NCI-H2081 (cell line): ENCODE results near the gene METTL2A.
"Not testable (repeated sequence)": the region's sequence is repeated elsewhere in the genome, so short reads cannot be mapped to it uniquely, and the experiment has no call there.

Experiments used
- DNase-seq, 2 experiments: peaks; one replicate each; lab custom pipeline; 2025; lab: John Stamatoyannopoulos, UW

Gene METTL2A

DNA sequence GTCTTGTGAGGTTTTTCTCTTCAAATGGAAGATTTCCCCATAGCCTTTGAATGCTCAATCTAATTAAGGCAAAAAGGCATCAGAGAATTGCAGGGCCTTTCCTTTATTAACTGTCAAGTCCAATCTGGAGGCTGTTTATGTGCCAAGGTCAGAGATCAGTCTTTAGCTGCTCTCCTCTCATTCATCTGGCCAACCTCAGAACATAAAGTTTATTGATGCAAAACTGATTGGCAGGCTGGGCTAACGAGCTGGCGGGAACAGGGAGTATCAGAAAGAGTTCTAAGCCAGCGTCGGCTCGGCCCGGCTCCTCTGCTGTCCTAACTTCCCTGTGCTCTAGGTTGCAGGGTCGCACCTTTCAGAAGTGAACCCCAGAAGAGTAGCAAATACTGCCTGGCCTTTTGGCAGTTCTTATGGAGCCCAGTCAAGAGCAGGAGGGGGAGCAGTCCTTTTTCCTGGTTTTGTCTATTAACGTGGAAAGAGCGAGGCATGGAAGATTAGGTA lies 47.7 kb downstream of the METTL2A start:
- not testable (repeated sequence) for DNase-seq

DNA sequence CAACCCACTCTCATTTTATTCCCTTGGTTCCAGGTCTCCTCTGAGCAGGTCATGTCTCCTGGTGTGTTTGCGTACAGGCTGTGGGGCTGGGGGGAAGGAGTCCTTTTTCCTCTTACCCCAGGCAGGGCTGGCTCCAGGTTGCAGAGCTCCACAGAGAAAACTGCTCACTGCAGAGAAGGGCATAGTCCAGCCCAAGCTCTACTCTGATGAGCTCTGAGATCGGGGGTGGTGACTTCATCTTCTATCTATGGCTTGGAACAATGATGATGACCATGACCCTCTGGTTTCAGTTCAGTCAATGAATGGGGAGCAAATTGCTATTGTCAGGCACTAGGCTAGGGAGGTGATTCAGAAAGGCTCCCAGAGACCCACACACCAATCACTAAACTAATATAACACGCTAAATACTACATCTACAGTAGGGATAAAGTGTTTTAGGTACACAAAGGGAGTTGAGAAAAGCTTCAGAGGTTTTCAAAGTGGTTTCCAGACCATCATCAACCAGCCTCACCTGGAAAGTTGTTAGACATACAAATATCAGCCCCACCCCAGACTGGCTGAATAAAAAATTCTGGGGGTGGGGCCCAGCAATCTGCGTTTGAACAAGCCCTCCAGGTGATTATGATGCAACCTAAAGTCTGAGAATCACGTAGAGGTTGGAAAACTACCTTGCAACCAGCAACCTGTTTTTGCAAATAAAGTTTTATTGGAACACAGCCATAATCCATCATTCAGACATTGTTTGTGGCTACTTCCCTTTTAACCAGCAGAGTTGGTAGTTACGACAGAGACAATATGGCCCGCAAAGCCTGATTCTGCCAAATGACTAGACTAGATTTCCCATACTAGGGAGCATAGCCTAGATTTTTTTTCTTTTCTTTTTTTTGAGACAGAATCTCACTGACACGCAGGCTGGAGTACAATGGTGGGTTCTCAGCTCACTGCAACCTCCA lies 49.6 kb downstream of the METTL2A start:
- DNase-seq = not testable (repeated sequence)

DNA sequence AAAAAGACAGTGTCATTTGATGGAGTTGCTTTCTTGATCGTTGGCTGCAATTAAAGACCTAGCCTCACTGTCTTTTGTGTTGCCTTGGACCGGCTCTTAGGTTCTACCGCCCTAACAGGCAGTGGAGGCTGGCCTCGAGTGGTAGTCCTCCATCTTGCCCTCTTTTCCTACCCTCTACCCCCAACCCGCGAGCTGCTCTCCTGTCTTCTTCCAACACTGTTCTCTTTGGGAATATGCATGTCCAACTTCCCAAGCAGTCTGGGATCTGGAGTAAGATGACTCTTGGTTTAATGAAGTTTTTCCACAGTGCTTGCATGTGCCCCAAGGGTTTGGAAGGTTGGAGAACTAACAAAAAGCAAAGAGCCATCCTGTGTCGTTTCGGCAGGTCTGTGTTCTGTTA lies 53.4 kb downstream of the METTL2A start:
- DNase-seq = not testable (repeated sequence)

DNA sequence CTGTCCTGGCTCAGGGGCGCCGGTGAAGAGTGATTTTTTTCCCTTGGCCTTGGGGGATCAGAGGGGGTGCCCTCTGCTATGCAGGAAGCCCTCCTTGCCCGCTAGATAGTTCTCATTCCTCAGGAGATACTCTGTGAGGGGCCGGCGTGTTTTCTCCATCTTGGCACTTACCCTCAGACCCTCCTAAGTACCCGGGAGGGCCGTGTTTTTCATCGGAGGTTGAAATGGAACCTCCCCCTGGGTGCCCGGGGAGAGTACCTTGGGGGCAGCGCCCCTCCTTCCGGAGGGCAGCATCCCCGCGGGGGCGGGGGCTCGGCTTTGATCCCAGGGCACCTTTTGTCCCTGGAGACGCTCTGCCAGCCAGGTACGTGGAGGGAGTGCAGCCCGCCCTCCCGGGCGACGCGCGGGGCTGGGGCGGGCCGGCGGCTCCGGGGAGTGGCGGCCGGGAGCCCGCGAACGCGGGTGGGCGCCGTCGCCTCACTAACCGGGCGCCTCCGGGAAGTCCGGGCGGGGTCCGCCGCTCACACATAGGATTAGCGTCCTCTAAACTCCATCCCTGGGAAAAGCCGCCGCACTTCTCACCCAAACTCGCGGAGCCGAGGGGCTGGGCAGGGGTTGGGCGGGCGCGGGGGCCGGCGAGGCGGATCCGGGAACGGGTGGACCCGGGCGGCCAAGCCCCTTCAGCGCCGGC lies 54.2 kb downstream of the METTL2A start:
- DNase-seq = peak; percentile 19 to 33

DNA sequence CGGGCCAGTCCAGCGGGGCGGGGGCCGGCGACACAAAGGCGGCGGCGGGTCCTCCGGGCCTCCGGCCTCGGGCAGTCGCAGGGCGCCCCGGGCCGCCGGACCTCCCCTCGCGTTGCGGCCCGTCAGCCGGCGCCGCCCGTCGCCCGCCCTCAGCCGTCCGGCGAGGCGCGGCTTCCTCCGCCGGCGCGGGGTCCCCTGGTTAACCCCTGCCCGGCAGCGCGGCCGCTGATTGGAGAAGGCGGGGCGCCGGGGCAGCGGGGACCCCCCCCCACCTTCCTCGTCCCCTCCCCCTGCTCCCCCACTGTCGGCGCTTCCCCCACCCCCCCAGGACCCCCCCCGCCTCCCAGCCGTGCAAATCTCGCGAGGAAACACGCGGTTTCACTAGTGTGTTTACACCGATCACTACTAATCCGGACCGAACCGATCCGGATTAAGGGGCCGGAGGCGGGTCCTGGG lies 54.8 kb downstream of the METTL2A start, which contains the start of gene TLK2:
Gene TLK2, plus strand, starts transcription at position 402 of the 456 bp plus-strand sequence. CDS start 2,301 bp downstream, outside the sequence.
- DNase-seq = peak; percentile 86 to 89

DNA sequence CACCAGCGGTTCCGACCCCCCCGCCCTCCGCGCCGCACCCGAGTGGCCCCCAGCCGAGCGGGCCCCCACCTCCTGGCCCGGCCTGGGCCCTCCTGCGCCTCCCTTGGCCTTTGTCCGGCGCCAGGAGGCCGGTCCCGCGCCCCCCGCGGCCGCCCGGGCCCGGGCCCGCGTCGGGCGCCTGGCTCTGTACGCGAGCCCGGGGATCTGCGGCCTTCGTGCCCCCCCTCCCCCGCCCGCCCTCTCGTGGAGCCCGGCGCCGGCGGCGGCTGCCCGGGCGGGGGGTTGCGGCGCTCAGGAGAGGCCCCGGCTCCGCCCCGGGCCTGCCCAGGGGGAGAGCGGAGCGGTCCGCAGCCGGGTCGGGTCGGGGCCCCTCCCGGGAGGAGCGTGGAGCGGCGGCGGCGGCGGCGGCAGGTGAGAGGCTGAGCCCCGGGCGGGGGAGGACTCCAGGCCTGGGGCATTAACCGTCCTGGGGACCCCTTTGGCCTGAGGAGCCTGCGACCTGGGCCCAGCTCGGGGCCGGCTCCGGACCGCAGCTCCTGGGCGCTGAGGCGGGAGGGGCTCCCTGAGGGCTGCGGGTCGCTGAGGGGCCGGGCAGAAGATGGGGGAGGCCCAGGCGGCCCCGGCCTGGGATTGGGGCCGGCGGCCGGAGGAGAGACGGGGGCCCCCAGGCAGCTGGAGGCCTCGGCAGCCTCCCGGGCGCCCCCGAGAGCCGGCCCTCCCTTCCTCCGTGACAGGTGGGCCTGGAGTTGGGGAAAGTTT lies 55.4 kb downstream of the METTL2A start:
- peak in 1 of 2 experiments; percentile 35 for DNase-seq

DNA sequence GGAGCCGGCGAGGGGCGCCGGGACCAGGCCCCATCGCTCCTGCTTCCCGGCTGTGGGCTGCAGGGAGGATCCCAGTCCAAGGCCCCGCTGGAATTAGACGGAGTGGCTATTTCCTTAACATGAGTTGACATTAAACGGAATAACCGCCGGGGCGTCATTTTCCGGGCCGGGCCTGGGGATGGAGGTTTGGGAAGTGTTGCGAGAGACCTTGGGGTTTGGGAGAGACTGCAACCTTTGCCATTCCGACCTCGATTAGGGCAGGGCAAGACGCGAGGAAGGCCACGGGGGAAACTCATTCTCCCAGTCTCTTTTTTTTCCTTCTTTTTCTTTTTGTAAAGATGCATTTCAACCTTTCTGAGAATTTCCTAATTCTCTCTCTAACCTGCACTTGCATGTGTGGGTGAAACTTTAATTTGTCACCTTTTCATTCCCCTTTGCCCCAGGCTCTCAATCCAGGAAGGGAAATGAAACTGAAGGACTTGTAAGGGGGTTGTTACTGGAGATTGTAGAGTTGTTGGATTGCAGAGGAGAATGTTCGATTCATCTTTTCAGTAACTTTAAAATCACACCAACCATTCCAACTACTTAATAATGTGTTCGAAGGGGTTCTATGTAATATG lies 56.1 kb downstream of the METTL2A start:
- DNase-seq = peak in 1 of 2 experiments; percentile 16

DNA sequence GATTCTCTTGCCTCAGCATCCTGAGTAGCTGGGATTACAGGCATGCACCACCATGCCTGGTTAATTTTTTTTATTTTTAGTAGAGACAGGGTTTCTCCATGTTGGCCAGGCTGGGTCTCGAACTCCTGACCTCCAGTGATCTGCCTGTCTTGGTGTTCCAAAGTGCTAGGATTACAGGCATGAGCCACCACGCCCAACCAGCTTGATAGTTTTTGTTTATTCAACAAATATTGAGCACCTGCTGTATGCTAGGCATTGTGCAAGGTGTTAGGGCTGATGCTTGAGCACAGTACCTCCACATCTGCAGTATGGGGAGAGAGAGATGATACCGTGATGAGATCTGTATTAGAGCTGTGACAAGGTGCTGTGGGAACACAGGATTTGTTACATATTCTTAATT lies 58.9 kb downstream of the METTL2A start:
- not testable (repeated sequence) for DNase-seq

DNA sequence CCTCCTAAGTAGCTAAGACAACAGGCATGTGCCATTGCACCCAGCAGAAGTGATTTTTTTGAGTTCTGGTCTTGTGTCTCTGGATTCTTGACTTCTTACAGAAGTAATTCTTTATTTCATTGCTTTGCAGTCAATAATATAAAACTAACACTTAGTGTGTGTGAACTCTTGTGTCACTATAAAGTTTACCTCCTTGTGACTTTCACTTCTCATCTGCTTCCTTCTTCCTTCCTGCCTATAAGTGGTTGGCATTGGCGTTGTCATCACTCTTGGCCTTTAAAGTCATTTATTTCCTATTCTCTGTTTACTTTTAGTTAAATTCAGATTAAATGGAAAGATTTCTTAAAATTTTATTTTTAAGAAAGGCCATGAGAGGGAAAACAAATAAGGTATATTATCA lies 67.3 kb downstream of the METTL2A start:
- DNase-seq = not testable (repeated sequence)

DNA sequence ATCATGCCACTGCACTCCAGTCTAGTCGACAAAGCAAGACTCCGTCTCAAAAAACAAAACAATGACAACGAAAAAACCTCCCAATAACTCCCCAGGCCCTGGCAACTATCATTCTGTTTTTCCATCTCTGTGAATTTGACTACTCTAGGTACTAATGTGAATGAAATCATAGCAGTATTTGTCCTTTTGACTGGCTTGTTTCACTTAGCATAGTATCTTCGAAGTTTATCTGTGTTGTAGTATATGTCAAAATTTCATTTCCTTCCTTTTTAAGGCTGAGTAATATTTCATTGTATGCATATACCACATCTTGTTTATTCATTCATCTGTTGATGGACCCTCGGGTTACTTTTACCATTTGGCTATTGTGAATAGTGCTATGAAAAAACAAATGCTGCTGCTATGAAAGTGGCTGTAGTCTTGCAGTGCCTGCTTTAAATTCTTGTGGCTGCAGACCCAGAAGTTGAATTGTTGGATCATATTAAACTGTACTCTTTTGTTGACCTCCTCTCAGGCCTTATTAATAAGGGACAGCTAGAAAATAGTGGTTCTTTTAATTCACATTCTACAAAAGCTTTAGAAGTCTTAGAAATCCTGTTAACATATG lies 69.5 kb downstream of the METTL2A start:
- DNase-seq = not testable (repeated sequence)

DNA sequence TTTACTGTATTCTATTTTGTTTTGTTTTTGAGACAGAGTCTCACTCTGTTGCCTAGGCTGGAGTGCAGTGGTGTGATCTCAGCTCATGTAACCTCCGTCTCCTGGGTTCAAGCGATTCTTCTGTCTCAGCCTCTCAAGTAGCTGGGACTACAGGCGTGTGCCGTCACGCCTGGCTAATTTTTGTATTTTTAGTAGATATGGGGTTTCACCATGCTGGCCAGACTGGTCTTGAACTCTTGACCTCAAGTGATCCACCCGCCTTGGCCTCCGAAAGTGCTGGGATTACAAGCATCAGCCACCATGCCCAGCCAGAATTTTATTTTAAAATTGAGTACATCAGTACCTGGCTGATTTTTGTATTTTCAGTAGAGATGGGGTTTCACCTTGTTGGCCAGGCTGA lies 70.4 kb downstream of the METTL2A start:
- not testable (repeated sequence) for DNase-seq

DNA sequence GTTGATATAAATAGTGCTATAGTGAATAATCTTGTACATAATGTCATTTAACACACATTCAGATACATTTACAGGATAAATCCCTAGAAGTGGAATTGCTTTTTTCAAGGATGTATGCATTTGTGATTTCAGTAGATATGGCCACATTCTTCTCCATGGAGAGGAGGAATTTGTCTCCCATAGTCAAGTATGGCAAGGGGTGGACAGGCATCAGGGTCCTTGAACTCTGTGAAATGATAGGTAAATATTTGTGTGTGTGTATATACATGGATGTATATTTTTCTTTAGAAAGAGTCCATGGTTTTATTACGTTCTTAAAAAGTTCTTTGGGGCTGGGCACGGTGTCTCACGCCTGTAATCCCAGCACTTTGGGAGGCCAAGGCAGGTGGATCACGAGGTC lies 72.6 kb downstream of the METTL2A start:
- DNase-seq = not testable (repeated sequence)

DNA sequence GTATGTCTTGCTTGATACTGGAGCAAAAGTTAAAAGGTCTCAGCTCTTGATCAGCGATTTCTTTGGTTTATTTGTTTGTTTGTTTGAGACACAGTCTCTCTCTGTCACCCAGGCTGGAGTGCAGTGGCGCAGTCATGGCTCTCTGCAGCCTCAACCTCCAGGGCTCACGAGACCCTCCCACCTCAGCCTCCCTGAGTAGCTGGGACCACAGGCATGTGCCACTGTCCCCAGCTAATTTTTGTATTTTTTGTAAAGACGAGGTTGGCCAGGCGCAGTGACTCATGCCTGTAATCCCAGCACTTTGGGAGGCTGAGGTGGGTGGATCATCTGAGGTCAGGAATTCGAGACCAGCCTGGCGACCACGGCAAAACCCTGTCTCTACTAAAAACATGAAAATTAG lies 75.1 kb downstream of the METTL2A start:
- not testable (repeated sequence) for DNase-seq
